Peyer's patch (tissue), 4 donors: ENCODE data around the gene KLHL2.

Experiments
- CTCF ChIP-seq, 6 experiments: fragments of 450-650 bp in 4 of 6; fragments of 200-600 bp in 2 of 6; sonication (generic) in 1 of 6; IDR thresholded peaks; one replicate each; pipeline ENCODE4 v1.5.1; 2017 to 2019; ENCODE audit warnings: antibody characterized with exemption in 6 of 6, mild to moderate bottlenecking in 3 of 6, moderate library complexity in 1 of 6
- POLR2A ChIP-seq, 2 donors: fragments of 450-650 bp; IDR thresholded peaks; one replicate each; pipeline ENCODE4 v1.5.1; 2017; ENCODE audit warnings: antibody characterized with exemption in 2 of 2, mild to moderate bottlenecking in 2 of 2, moderate library complexity in 2 of 2

- TF ChIP-seq CTCF (IDR thresholded peaks at IDR 0.05) = no peak
- TF ChIP-seq POLR2A (IDR thresholded peaks at IDR 0.05) = no peak
These were observed 124.5 kb downstream of the KLHL2 start for GRCh38 chr4:165331823-165332222.
